HepG2 (cell line): ENCODE results near the gene RAD9A. TPM values are rescaled to one million over a fixed set of nuclear protein-coding genes. Genes with fewer than 3 reads are reported as not detected.
A peak's percentile ranks its signal among the peaks of the same experiment; 100 is the strongest.

Experiments
- ATF7-NPFF ChIP-seq: sonication (generic); formaldehyde crosslinking; IDR thresholded peaks from 2 replicates; pipeline ENCODE4 v1.8.1; 2023; ENCODE audit warnings: mild to moderate bottlenecking, low read depth, missing genetic modification reagents, moderate library complexity
- CREM ChIP-seq, 2 experiments: sonication (generic) in 1 of 2; formaldehyde crosslinking in 1 of 2; IDR thresholded peaks; 2 replicates each; pipeline versions ENCODE4 v1.4.0 to v1.6.1; 2016 to 2020; ENCODE audit warnings: antibody characterized with exemption in 1 of 2, mild to moderate bottlenecking in 1 of 2, missing genetic modification reagents in 1 of 2
- ERF ChIP-seq: IDR thresholded peaks from 2 replicates; pipeline ENCODE4 v1.6.1; 2018; ENCODE audit warnings: missing biosample characterization, missing genetic modification reagents
- MAF1 ChIP-seq: sonication (generic); formaldehyde crosslinking; IDR thresholded peaks from 2 replicates; pipeline ENCODE4 v1.5.0; 2020; ENCODE audit warnings: missing genetic modification reagents, borderline replicate concordance
- MNT ChIP-seq: fragments of 450-650 bp; IDR thresholded peaks from 2 replicates; pipeline ENCODE4 v1.6.1; 2016
- MXD4 ChIP-seq: IDR thresholded peaks from 2 replicates; pipeline ENCODE4 v1.6.1; 2016; ENCODE audit warnings: mild to moderate bottlenecking, missing biosample characterization, missing genetic modification reagents
- RFX3 ChIP-seq: IDR thresholded peaks from 2 replicates; pipeline ENCODE4 v1.6.1; 2016; ENCODE audit warnings: missing biosample characterization, missing genetic modification reagents
- ZBTB26 ChIP-seq: IDR thresholded peaks from 2 replicates; pipeline ENCODE4 v1.6.1; 2016; ENCODE audit warnings: missing compliant biosample characterization, missing genetic modification reagents, borderline replicate concordance
- ZBTB38 ChIP-seq: sonication (generic); formaldehyde crosslinking; IDR thresholded peaks from 2 replicates; pipeline ENCODE4 v1.5.1; 2020; ENCODE audit warnings: mild to moderate bottlenecking, missing genetic modification reagents
- ZBTB39 ChIP-seq: sonication (generic); formaldehyde crosslinking; IDR thresholded peaks from 2 replicates; pipeline ENCODE4 v1.5.0; 2020; ENCODE audit warnings: missing genetic modification reagents
- ZFP62 ChIP-seq: sonication (generic); formaldehyde crosslinking; IDR thresholded peaks from 2 replicates; pipeline ENCODE4 v1.4.0; 2020; ENCODE audit warnings: missing genetic modification reagents
- ZNF44 ChIP-seq: sonication (generic); formaldehyde crosslinking; IDR thresholded peaks from 2 replicates; pipeline ENCODE4 v1.5.1; 2020; ENCODE audit warnings: mild to moderate bottlenecking, missing genetic modification reagents
- ZNF558 ChIP-seq: sonication (generic); formaldehyde crosslinking; IDR thresholded peaks from 2 replicates; pipeline ENCODE4 v1.9.0; 2022; ENCODE audit warnings: mild to moderate bottlenecking, missing genetic modification reagents, borderline replicate concordance
- ZNF839 ChIP-seq: sonication (generic); formaldehyde crosslinking; IDR thresholded peaks from 2 replicates; pipeline ENCODE4 v1.4.0; 2020; ENCODE audit warnings: missing genetic modification reagents, mild to moderate bottlenecking, borderline replicate concordance
- polyA plus RNA-seq, 8 experiments: library from polyadenylated mRNA; depleted of rRNA in 3 of 8; stranded (reverse) in 7 of 8; unstranded in 1 of 8; fragments of >200 nt; fragmentation: Illumina TruSeq in 4 of 8; extraction: Trizol in 4 of 8; gene quantifications; 2 replicates each; pipeline versions ENCODE4 v1.2.1 to v1.2.3, GENCODE V29; 2011 to 2016; ENCODE audit warnings: low read depth in 4 of 8, missing spikeins in 1 of 8, mixed read lengths in 1 of 8; ENCODE audit not compliant: insufficient read depth in 1 of 8
- total RNA-seq, 5 experiments: library from RNA; depleted of rRNA; stranded (reverse); fragments of >200 nt; fragmentation: Illumina TruSeq; extraction: Trizol; gene quantifications; 2 replicates each; pipeline ENCODE4 v1.2.3, GENCODE V29; 2016; ENCODE audit warnings: low read depth in 1 of 5
- TF ChIP-seq, protein P1 (sequence below): sonication (generic); formaldehyde crosslinking; IDR thresholded peaks from 2 replicates; pipeline ENCODE4 v1.4.0; 2020; ENCODE audit warnings: missing genetic modification reagents, mild to moderate bottlenecking, borderline replicate concordance
- TF ChIP-seq, protein P2 (sequence below): sonication (generic); formaldehyde crosslinking; IDR thresholded peaks from 2 replicates; pipeline ENCODE4 v1.4.0; 2020; ENCODE audit warnings: missing genetic modification reagents

RAD9A gene
- total and polyA plus RNA-seq, 2 of the 13 experiments (the other 11 are each of a cell fraction or from before 2014, with no cell fraction given), result 10.1 to 15.7 TPM

- TF ChIP-seq ZBTB26 (CRISPR knock-in tag) (no peak), ZBTB39 (CRISPR knock-in tag) (no peak), RFX3 (CRISPR knock-in tag) (no peak), ZNF839 (CRISPR knock-in tag) (peak; percentile 54; the same call in 1 of the 2 replicates), ZNF558 (CRISPR knock-in tag) (peak; percentile 92; the same call in 1 of the 2 replicates), ATF7-NPFF (0 out of 2 replicates have a peak, but pooled peaks have one; percentile 55), ZNF44 (CRISPR knock-in tag) (no peak), ZBTB38 (CRISPR knock-in tag) (no peak), ZFP62 (peak; percentile 50; the same call in 1 of the 2 replicates), MXD4 (CRISPR knock-in tag) (peak; percentile 84), MAF1 (CRISPR knock-in tag) (peak; percentile 79; the same call in 1 of the 2 replicates), CREM (IDR thresholded peaks at IDR 0.05) (peak; percentile 100), CREM (CRISPR knock-in tag; IDR thresholded peaks at IDR 0.05) (peak; percentile 98), MNT (peak; percentile 35; the same call in 1 of the 2 replicates), ERF (CRISPR knock-in tag) (peak; percentile 56; the same call in 1 of the 2 replicates)
- TF ChIP-seq, protein P1, sequence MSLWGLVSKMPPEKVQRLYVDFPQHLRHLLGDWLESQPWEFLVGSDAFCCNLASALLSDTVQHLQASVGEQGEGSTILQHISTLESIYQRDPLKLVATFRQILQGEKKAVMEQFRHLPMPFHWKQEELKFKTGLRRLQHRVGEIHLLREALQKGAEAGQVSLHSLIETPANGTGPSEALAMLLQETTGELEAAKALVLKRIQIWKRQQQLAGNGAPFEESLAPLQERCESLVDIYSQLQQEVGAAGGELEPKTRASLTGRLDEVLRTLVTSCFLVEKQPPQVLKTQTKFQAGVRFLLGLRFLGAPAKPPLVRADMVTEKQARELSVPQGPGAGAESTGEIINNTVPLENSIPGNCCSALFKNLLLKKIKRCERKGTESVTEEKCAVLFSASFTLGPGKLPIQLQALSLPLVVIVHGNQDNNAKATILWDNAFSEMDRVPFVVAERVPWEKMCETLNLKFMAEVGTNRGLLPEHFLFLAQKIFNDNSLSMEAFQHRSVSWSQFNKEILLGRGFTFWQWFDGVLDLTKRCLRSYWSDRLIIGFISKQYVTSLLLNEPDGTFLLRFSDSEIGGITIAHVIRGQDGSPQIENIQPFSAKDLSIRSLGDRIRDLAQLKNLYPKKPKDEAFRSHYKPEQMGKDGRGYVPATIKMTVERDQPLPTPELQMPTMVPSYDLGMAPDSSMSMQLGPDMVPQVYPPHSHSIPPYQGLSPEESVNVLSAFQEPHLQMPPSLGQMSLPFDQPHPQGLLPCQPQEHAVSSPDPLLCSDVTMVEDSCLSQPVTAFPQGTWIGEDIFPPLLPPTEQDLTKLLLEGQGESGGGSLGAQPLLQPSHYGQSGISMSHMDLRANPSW (CRISPR knock-in tag), result peak; percentile 93; the same call in 1 of the 2 replicates
- TF ChIP-seq, protein P2, sequence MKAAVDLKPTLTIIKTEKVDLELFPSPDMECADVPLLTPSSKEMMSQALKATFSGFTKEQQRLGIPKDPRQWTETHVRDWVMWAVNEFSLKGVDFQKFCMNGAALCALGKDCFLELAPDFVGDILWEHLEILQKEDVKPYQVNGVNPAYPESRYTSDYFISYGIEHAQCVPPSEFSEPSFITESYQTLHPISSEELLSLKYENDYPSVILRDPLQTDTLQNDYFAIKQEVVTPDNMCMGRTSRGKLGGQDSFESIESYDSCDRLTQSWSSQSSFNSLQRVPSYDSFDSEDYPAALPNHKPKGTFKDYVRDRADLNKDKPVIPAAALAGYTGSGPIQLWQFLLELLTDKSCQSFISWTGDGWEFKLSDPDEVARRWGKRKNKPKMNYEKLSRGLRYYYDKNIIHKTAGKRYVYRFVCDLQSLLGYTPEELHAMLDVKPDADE (CRISPR knock-in tag), result no peak
These were observed 36.5 kb downstream of the RAD9A start, which contains the start of gene RPS6KB2 (continued) for GRCh38 chr11:67428052-67429001.
